ENCODE measurements around the gene ZNF418. TPM values are rescaled to one million over a fixed set of nuclear protein-coding genes. Genes with fewer than 3 reads are reported as not detected.
"Not testable (repeated sequence)": the region's sequence is repeated elsewhere in the genome, so short reads cannot be mapped to it uniquely, and the experiment has no call there.

Gene ZNF418
- total and polyA plus RNA-seq, 2 of the 13 experiments (the other 11 are each of a cell fraction or from before 2014, with no cell fraction given), result 0.07 to 0.27 TPM

- no peak overlapping the region for H3K4me2 ChIP-seq (ENCODE audit: low read depth, low read length)
- intact Hi-C loops (cut with micrococcal nuclease; ENCODE audit: unreplicated experiment) (loop anchor here (5.0 kb wide), 1 partner anchor 433 kb away; no protein-coding TSS in a partner anchor), in situ Hi-C loops (cut with HindIII; ENCODE audit: extremely low pct_ligation_motif_present, low pct_unique_long_range_greater_than_20kb) (no loop called here)
- H3K36me3 ChIP-seq (replicated peaks in 1 of 2; ENCODE audit: control insufficient read depth in 1 of 2, insufficient read depth in 2 of 2, low read length in 2 of 2), result no peaks in the 10 kb centered on the region
- H3K79me2 ChIP-seq (ENCODE audit: insufficient read depth, low read length), result no peaks in the 10 kb centered on the region
- peaks cover 12% of the 10 kb centered on the region for H3K4me1 ChIP-seq (ENCODE audit: insufficient read depth, low read length)
- WGBS (ENCODE audit: low lambda C conversion rate), result 86% methylated on average over 5 of the region's 5 CpGs
- H3K4me3 ChIP-seq (replicated peaks in 1 of 3; ENCODE audit: insufficient read depth in 1 of 3, low read depth in 2 of 3, low read length in 3 of 3), result no peak overlapping the region
- H3K27ac ChIP-seq (ENCODE audit: extremely low read length, insufficient read depth, low read length), result no peak overlapping the region
- DNase-seq (ENCODE audit: low spot score) (no peak), FAIRE-seq (no peak), ATAC-seq (no peak)
- no peaks in the 10 kb centered on the region for H3K9me3 ChIP-seq (ENCODE audit: low read length)
- H4K20me1 ChIP-seq (ENCODE audit: insufficient read depth, low read length), result no peaks in the 10 kb centered on the region
- BruUV-seq (replicated peaks), result no TSS peak
- POLR2A ChIA-PET, result no interaction called here
- H2AFZ ChIP-seq (ENCODE audit: low read length), result no peak overlapping the region
- no peaks in the 10 kb centered on the region for H3K27me3 ChIP-seq (ENCODE audit: control insufficient read depth in 1 of 2, insufficient read depth in 2 of 2, low read length in 2 of 2)
- no peak overlapping the region for H3K9ac ChIP-seq (ENCODE audit: insufficient read depth, low read depth, low read length)
- TF ChIP-seq ZNF333 (CRISPR knock-in tag; IDR thresholded peaks at IDR 0.05; ENCODE audit: borderline replicate concordance), result no peak
- TF ChIP-seq ZNF367 (CRISPR knock-in tag; IDR thresholded peaks at IDR 0.05; ENCODE audit: borderline replicate concordance), result no peak
- TF ChIP-seq ZNF792 (CRISPR knock-in tag; IDR thresholded peaks at IDR 0.05), result no peak
- no peak for TF ChIP-seq HDAC6 (IDR thresholded peaks at IDR 0.05; ENCODE audit: low read depth, low read length)
- CTCF ChIA-PET (ENCODE audit: low intra/inter-chr PET ratio, low total read pairs), result no interaction called here
These were observed 34.9 kb downstream of the ZNF418 start for GRCh38 chr19:57900311-57900710.

GRCh38 chr19:57890706-57891105, 44.5 kb downstream of the ZNF418 start:
- H3K9ac ChIP-seq (ENCODE audit: insufficient read depth, low read depth, low read length); H3K4me2 ChIP-seq (ENCODE audit: low read depth, low read length); H3K27me3 ChIP-seq (ENCODE audit: control insufficient read depth in 1 of 2, insufficient read depth in 2 of 2, low read length in 2 of 2); DNase-seq (ENCODE audit: low spot score); H3K4me1 ChIP-seq (ENCODE audit: insufficient read depth, low read length); H3K27ac ChIP-seq (ENCODE audit: extremely low read length, insufficient read depth, low read length); FAIRE-seq; intact Hi-C loops (cut with micrococcal nuclease; ENCODE audit: unreplicated experiment); BruUV-seq (replicated peaks); ATAC-seq; CTCF ChIA-PET (ENCODE audit: low intra/inter-chr PET ratio, low total read pairs); in situ Hi-C loops (cut with HindIII; ENCODE audit: extremely low pct_ligation_motif_present, low pct_unique_long_range_greater_than_20kb); H3K4me3 ChIP-seq (replicated peaks in 1 of 3; ENCODE audit: insufficient read depth in 1 of 3, low read depth in 2 of 3, low read length in 3 of 3); H3K9me3 ChIP-seq (ENCODE audit: low read length); H3K79me2 ChIP-seq (ENCODE audit: insufficient read depth, low read length); H4K20me1 ChIP-seq (ENCODE audit: insufficient read depth, low read length); H2AFZ ChIP-seq (ENCODE audit: low read length); H3K36me3 ChIP-seq (replicated peaks in 1 of 2; ENCODE audit: control insufficient read depth in 1 of 2, insufficient read depth in 2 of 2, low read length in 2 of 2); POLR2A ChIA-PET: not testable (repeated sequence)
- WGBS (ENCODE audit: low lambda C conversion rate), result 72% methylated on average over 3 of the region's 3 CpGs

Data from HepG2 (cell line).